Measurements from ENCODE around the gene EPB41. TPM values are rescaled to one million over a fixed set of nuclear protein-coding genes. Genes with fewer than 3 reads are reported as not detected.

EPB41 gene
- total RNA-seq, 4 donors from 2014 or later, result 28.5 to 43.9 (median 41.8) TPM

- intact Hi-C loops (cut with DNase I), result no loop called here
- WGBS, 2 donors, result 44 to 46% methylated on average over 2 of the region's 2 CpGs
- DNase-seq, result no peak
- Histone ChIP-seq H3K4me3 (no peak overlapping the region), H3K4me1 (peaks cover 0 to 26% (median 4%) of the 10 kb centered on the region in 3 donors), H3K27me3 (no peaks in the 10 kb centered on the region), H3K27ac (peak overlapping the region; percentile 14 to 41 (median 17)), H3K9me3 (no peaks in the 10 kb centered on the region), H3K36me3 (no peaks in the 10 kb centered on the region)
- no peak for TF ChIP-seq POLR2A (IDR thresholded peaks at IDR 0.05)
- TF ChIP-seq, protein P1, sequence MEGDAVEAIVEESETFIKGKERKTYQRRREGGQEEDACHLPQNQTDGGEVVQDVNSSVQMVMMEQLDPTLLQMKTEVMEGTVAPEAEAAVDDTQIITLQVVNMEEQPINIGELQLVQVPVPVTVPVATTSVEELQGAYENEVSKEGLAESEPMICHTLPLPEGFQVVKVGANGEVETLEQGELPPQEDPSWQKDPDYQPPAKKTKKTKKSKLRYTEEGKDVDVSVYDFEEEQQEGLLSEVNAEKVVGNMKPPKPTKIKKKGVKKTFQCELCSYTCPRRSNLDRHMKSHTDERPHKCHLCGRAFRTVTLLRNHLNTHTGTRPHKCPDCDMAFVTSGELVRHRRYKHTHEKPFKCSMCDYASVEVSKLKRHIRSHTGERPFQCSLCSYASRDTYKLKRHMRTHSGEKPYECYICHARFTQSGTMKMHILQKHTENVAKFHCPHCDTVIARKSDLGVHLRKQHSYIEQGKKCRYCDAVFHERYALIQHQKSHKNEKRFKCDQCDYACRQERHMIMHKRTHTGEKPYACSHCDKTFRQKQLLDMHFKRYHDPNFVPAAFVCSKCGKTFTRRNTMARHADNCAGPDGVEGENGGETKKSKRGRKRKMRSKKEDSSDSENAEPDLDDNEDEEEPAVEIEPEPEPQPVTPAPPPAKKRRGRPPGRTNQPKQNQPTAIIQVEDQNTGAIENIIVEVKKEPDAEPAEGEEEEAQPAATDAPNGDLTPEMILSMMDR (IDR thresholded peaks at IDR 0.05), result no peak
Measured at GRCh38 chr1:28926629-28927265, 12.4 kb downstream of the EPB41 start.

DNA sequence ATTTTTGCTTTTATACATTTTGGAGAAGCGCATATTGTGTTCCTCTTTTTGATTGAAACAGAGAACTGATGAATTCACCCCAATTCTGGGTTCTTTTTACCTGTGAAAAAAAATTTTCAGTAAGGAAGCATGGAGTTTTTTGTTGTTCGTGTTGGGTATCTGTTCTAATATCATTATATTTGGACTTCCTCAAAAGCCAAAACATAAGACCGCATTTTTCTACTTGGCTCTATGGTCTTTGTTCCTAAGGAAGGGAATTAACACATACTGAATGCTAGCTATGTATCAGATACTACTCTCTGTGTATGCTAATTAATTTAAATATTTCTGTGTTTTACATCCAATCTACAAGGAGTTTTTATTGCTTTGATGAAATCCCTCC, 12.9 kb downstream of the EPB41 start:
- intact Hi-C loops (cut with DNase I), result no loop called here
- H3K27me3 ChIP-seq, result no peaks in the 10 kb centered on the region
- H3K4me3 ChIP-seq, result no peak overlapping the region
- 59 to 69% methylated on average over 3 of the region's 3 CpGs for WGBS, 2 donors
- H3K4me1 ChIP-seq, result peaks cover 0 to 31% (median 4%) of the 10 kb centered on the region in 3 donors
- TF ChIP-seq, protein P1 (IDR thresholded peaks at IDR 0.05), result no peak
- TF ChIP-seq POLR2A (IDR thresholded peaks at IDR 0.05), result no peak
- H3K36me3 ChIP-seq, result no peaks in the 10 kb centered on the region
- H3K9me3 ChIP-seq, result no peaks in the 10 kb centered on the region
- H3K27ac ChIP-seq, result peak overlapping the region in 3 of 4 donors; percentile 14 to 41 (median 29)
- DNase-seq, result no peak

- intact Hi-C loops (cut with DNase I), result no loop called here
- TF ChIP-seq, protein P1 (IDR thresholded peaks at IDR 0.05), result no peak
- TF ChIP-seq POLR2A (IDR thresholded peaks at IDR 0.05), result no peak
- Histone ChIP-seq H3K36me3 (no peaks in the 10 kb centered on the region), H3K4me3 (no peak overlapping the region), H3K4me1 (peaks cover 0 to 36% (median 4%) of the 10 kb centered on the region in 3 donors), H3K9me3 (no peaks in the 10 kb centered on the region), H3K27ac (peak overlapping the region in 3 of 4 donors; percentile 14 to 41 (median 41)), H3K27me3 (no peaks in the 10 kb centered on the region)
- DNase-seq, result no peak
- 46 to 47% methylated on average over 1 of the region's 1 CpG for WGBS, 2 donors
Measured at GRCh38 chr1:28927648-28928313, 13.4 kb downstream of the EPB41 start.

DNA sequence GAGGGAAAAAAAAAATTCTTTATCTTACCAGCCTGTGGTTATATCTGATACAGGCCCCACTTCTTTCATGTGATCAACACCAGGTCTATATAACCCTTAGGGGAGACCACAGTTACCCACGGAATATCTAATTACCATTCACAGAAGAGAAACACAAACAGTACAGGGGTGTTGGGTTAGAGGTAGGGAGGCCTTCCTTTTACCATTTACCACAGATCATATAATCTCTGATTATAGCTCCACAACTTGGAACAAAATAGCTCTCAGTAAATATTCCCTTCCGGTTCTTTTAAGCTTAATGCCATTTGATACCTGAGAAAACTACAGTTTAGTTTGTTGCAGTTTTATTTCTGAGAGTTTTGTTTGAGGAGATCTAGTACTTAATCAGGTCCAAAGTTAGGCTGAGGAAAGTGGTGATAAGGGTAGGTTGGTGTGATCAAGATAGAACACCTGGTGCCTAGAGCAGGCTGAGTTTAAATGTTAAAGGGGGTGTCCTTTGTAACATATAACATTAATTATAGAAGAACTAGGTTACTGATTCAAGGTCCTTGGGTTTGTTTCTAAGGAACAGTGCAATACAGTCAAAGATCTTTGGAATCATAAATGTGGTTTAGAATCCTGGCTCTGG, 14.1 kb downstream of the EPB41 start:
- Histone ChIP-seq H3K4me3 (no peak overlapping the region), H3K4me1 (peaks cover 0 to 42% (median 4%) of the 10 kb centered on the region in 3 donors), H3K27ac (peak overlapping the region in 3 of 4 donors; percentile 14 to 41 (median 41)), H3K27me3 (no peaks in the 10 kb centered on the region), H3K9me3 (no peaks in the 10 kb centered on the region), H3K36me3 (no peaks in the 10 kb centered on the region)
- no peak for DNase-seq
- 56 to 59% methylated on average over 2 of the region's 2 CpGs for WGBS, 2 donors
- TF ChIP-seq, protein P1 (IDR thresholded peaks at IDR 0.05), result no peak
- no peak for TF ChIP-seq POLR2A (IDR thresholded peaks at IDR 0.05)
- intact Hi-C loops (cut with DNase I), result no loop called here

GRCh38 chr1:28933277-28933676, 18.9 kb downstream of the EPB41 start:
- DNase-seq, result no peak
- H3K9me3 ChIP-seq, result no peaks in the 10 kb centered on the region
- H3K4me1 ChIP-seq, result peaks cover 0 to 20% (median 0%) of the 10 kb centered on the region in 3 donors
- no peak for TF ChIP-seq POLR2A (IDR thresholded peaks at IDR 0.05)
- TF ChIP-seq, protein P1 (IDR thresholded peaks at IDR 0.05), result no peak
- 91 to 96% methylated on average over 2 of the region's 2 CpGs for WGBS, 2 donors
- no peak overlapping the region for H3K4me3 ChIP-seq
- no peaks in the 10 kb centered on the region for H3K36me3 ChIP-seq
- H3K27me3 ChIP-seq, result no peaks in the 10 kb centered on the region
- H3K27ac ChIP-seq, result peak overlapping the region in 2 of 4 donors; percentile 30 to 45
- intact Hi-C loops (cut with DNase I), result no loop called here

Data from esophagus squamous epithelium (tissue), 5 donors.